GDM1 (cell line): ENCODE data around the gene BTF3L4.
"Not testable (repeated sequence)": the region's sequence is repeated elsewhere in the genome, so short reads cannot be mapped to it uniquely, and the experiment has no call there.

Experiments used
- DNase-seq: peaks from one replicate; lab custom pipeline; 2025; lab: John Stamatoyannopoulos, UW

The BTF3L4 gene

DNA sequence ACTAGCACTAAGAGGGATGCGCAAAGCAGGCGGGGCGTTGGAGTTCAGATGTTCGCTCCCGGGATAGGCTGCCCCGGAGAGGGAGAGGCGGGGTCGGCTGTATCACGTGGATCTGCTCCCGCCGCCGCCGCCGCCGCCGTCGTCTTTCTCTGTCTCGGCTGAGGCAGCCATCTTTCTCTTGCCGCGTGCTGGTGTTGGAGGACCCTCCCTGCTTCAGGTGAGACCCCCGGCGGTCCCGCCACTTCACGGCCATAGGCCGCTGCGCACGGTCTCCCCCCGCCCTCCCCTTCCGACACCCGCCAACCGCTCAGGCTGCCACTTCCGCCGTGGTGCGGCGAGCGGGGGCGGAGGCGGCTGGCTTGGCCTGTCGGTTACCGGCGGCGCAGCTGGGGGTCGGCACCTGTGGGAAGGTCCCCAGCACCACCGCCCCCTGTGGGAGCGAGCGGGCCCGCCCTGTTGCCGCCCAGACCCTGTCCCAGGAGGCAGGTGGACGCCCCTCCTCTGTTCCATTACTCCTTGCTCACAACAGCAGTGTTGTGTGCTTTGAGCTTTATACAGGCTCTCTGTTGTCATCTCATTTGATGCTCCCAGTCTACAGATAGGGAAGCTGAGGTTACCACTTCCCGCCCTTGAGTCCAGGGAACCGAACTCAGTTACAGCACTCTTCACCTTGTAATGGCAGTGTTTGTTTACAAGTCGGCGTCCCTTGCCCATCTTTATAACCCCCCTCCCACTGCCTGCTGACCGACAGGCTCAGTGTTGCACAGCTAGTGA is at the start of gene BTF3L4:
TSS of gene BTF3L4 (plus strand) at position 133 of the 774 bp plus-strand sequence. CDS start 3,553 bp downstream, outside the sequence.
- DNase-seq: peak; percentile 91

DNA sequence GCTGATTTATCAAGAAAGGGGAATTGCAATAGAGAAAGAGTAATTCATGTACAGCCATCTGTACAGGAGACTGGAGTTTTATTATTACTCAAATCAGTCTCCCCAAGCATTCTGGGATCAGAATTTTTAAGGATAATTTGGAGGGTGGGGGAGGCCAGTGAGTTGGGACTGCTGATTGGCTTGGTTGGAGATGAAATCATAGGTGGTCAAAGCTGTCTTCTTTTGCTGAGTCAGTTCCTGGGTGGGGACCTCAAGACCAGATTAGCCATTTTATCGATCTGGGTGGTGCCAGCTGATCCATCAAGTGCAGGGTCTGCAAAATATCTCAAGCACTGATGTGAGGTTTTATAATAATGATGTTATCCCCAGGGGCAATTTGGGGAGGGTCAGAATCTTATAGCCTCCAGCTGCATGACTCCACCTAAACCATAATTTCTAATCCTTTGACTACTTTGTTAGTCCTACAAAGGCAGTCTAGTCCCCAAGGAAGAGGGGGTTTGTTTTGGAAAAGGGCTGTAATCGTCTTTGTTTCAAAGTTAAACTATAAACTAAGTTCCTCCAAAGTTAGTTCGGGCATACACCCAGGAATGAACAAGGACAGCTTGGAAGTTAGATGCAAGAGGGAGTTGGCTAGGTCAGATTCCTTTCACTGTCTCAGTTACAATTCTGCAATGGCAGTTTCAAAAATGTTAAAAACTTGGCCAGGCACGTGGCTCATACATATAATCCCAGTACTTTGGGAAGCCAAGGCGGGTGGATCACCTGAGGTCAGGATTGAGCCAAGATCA is 48.7 kb upstream of the BTF3L4 start:
- DNase-seq: no peak

DNA sequence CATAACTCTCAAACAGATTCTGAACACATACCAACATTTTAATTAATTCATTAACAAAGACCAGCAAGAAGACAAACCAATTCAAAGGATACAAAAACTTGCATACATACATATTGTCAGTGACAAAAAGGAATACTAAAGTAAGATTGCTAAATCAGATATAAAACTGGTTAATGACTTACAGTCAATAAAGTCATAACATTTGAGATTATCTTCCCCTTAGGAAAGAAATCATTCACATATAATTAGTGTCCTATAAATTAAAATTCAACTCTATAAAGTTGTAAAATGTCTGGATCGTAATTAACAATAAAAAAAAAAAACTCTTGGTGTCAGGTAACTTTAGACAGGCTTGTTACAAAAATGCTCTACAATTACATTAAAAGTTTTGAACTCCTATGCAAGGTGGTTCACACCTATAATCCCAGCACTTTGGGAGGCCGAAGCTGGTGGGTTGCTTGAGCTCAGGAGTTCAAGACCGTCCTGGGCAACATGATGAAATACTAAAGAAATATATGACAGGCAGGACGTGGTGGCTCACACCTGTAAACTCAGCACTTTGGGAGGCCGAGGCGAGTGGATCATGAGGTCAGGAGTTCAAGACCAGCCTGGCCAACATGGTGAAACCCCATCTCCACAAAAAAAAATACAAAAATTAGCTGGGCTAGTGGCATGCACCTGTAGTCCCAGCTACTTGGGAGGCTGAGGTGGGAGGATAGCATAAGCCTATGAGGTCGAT is 47.9 kb upstream of the BTF3L4 start:
- no peak for DNase-seq

DNA sequence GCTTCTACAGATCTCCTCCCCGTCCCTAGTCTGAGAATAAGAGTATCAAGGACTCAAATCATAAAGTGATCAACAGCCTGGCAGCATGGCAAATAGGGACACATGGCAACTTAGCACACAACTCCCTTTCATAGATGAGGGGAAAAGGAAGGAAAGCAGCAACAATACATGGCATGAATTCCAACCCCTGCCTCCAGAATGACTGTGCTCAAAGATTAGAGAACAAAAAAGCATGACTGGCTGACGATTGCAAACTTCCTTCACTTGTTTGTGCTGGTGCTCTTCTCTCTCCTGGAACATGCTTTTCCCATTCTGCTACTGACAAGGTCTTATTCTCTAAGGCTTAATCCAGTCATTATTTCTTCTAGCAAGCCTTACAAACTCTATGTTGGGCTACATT is 34.0 kb upstream of the BTF3L4 start:
- no peak for DNase-seq

DNA sequence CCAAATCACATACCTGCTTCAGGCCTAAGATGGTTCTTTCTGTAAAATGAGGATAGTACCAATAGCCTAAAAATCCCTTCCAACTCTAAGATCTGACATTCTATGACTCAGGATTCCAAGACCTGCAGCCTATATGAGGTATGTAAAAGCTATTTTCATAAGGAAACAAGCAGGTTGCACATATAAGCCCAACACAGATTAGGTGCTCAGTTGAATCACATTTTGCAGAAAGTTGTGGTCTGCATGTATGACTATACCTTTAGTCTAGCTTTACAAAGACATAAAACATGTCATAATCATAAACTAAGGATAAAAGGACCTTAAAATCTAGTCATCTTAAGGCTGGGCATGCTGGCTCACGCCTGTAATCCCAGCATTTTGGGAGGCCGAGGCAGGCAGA is 29.8 kb upstream of the BTF3L4 start:
- no peak for DNase-seq

DNA sequence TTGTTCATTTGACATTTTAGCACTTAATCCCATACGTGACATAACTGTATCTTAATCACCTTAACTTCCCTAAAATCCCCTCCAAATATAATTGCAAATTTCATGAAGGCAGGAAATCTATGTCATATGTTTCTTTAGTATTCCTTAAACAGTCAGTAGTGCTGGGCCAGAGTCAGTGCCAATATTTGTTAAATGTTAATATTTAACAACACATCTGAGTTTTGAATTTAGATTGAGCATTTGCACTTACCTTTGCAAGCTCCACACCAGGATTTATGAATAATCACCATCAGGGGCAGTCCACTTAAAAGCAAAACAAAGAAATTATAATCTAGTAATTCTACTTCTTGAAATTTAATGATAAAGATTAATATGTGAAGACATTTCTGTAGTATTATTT is 27.8 kb upstream of the BTF3L4 start:
- DNase-seq: no peak

DNA sequence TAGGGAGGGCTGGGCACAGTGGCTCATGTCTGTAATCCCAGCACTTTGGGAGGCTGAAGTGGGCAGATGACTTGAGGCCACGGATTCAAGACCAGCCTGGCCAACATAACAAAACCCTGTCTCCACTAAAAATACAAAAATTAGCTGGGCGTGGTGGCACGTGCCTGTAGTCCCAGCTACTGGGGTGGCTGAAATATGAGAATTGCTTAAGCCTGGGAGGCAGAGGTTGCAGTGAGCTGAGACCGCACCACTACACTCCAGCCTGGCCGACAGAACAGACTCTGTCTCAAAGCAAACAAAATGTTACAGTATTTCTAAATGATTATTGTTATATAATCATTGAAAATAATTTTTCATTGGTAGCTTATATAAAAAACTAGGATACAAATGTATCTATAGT is 27.3 kb upstream of the BTF3L4 start:
- not testable (repeated sequence) for DNase-seq

DNA sequence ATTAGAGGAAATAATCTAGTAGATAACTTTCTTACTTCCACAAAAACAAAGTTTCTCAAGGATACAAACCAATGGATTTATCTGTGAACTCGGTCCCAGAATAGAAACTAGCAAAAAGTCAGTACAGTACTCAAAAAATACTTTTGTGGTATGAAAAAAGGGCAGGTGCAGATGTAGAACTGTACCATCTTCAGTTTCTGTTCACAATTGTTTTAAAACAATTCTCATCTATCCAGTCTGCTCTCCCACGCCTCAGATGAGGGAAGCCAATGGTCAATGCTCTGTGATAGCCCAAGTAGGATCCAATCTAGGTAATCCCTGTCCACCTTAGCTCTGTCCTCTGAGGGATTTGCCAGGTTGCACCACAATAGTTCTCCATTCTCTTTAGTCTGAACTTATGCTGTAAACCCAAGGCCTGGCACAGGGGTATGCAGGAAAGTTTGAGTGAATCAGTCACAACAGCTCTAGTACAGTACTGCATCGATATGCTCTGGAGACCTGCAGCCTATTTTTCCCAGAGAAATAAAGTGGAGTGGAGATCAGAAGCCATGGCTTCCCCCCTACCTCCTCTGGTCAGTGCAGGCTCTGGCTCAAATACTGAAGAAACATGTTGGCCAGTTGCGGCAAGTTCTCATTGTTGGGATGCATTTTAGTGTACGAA is 23.8 kb upstream of the BTF3L4 start:
- no peak for DNase-seq

DNA sequence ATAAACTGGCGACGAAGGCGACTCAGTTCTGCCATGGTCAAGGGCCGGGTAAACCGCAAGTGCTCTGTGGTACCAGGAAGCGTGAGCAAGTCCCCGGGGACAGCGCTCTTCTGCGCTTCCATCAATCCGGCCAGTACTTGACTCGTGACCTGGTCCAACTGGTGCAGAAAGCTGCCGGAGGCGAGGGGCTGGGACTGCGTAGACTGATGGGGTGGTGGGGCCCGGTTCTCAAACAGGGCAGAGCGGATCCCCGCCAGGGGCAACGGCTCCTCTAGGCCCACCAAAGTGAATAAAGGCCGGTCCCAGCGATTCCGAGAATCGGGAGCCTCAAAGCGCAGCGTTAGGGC is 23.3 kb upstream of the BTF3L4 start:
- no peak for DNase-seq

DNA sequence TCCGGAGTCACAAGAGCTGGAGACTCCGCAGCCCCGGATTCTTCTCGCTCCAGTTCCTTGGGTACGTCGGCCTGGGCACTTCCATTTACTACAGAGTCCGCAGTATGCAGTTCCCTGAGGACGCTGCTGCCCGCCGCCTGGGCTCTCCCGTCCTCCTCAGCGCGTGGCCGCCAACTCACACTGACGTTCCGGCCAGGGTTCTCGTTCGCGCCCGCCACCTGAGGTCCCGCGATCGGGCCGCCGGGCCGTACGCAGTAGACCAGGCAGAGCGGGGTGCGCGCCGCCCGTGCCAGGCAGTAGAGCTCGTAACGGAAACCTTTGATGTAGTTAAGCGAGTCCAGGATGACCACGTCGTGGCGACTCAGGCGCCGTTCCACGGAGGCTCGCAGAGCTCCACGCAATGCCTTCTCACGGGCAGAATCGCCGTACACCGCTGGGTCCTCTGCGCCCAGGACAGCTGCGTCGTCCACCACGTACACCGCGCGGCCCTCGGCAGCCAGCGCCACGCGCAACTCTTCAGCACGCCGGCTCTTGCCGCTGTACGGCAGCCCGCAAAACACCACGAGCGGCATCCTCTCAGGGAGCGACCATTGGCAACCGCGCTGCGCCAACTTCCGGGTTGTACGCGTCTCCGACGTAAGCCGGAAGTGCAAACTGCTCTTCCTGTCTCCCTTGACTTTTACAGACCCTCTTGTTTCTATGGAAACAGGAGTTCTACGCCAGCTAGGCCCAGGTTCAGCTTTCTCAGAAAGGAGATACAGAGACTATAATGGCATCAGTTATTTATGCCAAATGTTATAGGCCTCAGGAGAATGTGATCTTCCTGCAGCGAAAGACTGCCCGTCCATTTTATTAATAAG is 22.7 kb upstream of the BTF3L4 start, which contains the start of gene KTI12:
TSS of gene KTI12 (minus strand) at position 621 of the 860 bp plus-strand sequence. CDS start at position 572, 49 bp downstream.
- DNase-seq: peak; percentile 81

DNA sequence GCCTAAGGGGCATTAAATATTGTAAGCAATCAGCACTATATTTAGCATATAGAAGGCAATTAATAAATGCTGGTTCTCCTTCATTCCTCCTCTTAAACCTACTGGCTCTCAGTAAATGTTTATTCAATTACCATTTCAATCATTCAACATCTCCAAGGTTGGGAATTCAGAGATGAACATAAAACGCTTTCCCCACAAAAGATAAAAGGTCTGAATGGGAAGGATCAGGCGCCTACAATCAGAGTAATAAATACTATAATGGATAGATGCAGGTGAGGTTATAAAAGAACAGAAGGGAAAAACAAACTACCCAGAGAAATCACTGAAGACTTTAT is 22.1 kb upstream of the BTF3L4 start:
- DNase-seq: no peak

DNA sequence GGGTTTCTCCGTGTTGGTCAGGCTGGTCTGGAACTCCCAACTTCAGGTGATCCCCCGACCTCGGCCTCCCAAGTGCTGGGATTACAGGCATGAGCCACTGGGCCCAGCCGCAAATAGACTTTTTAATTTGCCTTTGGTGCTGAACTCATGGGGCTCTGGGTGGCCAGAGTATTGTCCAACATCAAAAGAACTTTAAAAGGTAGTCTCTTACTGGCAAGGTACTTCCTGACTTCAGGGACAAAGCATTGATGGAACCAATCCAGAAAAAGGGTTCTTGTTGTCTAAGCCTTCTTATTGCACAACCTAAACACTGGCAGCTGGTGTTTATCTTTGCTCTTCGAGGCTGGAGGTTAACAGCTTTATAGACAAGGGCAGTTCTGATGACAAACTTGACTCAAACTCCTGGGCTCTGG is 18.7 kb upstream of the BTF3L4 start:
- no peak for DNase-seq

DNA sequence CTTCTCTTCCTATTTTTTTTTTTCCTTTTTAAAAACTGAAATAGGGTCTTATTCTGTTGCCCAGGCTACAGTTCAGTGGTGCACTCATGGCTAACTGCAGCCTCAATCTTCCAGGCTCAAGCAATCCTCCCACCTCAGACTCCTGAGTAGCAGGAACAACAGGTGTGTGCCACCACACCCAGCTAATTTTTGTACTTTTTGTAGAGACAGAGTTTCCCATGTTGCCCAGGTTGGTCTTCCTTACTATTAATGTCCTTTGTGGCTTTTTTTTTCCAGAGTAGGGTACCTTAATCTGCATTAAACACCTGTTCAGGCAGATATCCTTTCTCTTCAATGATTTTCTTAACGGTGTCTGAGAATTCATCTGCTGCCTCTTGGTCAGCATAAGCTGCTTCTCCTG is 18.2 kb upstream of the BTF3L4 start:
- no peak for DNase-seq

DNA sequence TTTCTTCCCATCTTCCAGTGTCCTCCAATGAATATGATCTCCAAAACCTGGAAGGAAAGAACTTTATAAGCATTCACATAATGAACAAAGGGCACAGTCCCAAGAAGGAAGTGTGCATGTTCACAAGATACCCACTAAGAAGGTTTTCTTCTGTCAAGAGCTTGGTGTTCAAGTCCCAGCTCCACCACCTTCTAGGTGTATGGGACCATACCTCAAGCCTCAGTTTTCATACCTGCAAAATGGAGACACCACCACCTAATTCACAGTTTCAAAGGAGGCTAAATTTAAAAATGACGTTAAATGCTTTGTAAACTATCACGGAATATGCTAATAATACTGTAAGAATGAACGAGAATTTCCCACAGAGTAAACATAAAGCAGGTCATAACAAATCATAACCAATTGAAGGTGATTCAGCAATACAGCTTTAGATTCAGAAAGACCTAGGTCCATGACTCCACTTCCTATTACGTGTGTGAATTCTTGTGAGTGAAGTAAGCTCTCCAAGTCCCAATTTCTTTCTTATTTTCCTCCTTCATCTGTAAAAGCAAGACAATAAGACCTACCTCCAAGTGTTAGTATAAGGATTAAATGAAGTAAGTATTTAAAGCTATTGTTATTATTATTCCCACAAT is 14.4 kb upstream of the BTF3L4 start:
- no peak for DNase-seq

DNA sequence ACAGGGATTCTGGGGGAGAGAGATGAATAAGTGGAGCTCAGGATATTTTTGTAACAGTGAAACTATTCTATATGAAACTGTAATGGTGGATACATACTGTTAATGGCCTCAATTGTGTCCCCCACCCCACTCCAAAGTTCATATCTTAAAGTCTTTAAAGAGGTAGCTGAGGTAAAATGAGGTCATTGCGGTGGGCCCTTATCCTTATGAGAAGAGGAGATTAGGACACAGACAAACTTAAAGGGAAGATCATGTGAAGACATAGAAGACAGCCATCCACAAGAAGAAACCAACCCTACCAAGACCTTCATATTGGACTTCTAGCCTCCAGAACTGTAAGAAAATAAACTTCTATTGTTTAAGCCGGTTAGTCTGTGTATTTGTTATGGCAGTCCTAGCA is 10.9 kb upstream of the BTF3L4 start:
- no peak for DNase-seq

DNA sequence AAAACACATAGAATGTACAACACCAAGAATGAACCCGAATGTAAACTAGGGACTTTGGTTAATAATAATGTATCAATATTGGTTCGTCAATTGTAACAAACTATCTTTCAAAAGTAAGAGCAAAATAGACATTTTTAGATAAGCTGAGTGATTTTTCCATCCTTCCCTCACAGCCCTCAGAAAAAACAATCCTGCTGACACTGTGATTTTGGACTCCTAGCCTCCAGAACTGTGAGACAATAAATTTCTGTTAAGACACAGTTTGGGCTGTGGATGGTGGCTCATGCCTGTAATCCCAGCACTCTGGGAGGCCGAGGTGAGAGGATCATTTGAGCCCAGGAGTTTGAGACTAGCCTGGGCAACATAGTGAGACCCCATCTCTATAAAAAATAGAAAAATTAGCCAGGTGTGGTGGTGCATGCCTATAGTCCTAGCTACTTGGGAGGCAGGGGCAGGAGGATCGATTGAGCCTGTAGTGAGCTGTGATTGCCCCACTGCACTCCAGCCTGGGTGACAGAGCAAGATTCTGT is 10.4 kb upstream of the BTF3L4 start:
- not testable (repeated sequence) for DNase-seq

DNA sequence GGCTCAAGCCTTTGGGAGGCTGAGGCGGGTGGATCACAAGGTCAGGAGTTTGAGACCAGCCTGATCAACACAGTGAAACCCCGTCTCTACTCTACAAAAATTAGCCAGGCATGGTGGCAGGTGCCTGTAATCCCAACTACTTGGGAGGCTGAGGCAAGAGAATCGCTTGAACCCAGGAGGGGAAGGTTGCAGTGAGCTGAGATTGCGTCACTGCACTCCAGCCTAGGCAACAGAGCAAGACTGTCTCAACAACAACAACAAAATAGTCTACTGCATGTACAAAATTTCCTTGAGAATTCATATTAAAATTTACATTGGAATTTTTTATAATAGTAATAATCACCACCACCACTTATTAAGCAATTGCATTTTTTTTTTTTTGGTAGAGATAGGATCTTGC is 6.8 kb upstream of the BTF3L4 start:
- DNase-seq: not testable (repeated sequence)

DNA sequence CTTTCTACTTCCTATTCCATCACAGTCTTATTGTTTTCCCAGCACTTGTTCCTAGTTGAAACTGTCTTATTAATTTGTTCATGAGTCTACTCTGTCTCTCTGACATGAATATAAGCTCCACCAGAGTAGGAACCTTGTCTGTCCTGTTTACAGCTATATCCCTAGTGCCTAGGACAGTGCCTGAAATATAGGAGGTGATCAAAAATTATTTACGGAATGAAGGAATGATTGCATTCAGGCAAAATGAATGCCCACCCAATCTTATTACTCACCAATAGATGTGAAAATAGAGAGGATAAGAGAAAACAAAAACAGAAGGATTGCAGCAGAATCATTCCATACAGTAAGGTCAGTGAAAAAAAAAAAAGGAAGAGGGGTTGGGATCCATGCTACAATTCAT is 2.2 kb upstream of the BTF3L4 start:
- DNase-seq: no peak

DNA sequence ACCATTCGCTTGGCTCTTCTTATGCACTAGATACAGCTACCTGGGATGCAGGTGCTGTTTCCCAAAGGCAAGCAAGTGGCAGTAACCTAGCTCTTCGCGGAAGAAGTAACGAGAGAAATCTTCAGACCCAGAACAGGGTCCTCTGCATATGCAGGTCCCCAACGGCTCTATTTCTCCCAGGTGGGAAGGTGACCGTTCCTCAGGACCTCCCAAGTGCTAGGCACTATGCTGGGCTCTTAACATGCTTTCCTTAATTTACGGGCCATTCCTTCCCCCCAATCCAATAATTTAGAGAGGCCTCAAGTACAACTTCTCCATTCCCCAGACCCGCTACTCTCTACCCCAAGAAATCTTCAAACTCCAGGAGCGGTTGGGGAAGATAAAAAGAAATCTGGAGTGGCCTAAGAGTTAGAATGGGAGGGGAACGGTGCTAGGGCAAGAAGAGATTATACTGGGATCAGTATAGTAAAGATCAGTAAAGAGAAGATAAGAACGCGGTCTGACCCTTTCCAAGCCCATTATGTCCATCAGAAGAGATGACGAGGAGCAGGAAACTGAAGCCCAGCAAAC is 1.5 kb upstream of the BTF3L4 start:
- no peak for DNase-seq
